GM19023 (cell line): ENCODE measurements around the gene MAN1C1.

ENCODE experiments used
- ATAC-seq: cut with Tn5 transposase; IDR thresholded peaks from one replicate; pipeline ENCODE4 v1.9.1; 2021; ENCODE audit warnings: mild to moderate bottlenecking, moderate library complexity; ENCODE audit not compliant: unreplicated experiment

The MAN1C1 gene

GRCh38 chr1:25676488-25676887 is 59.9 kb downstream of the MAN1C1 start:
- no peak for ATAC-seq

- no peak for ATAC-seq
These were observed 60.7 kb downstream of the MAN1C1 start for GRCh38 chr1:25677193-25677773.

- no peak for ATAC-seq
These were observed 62.6 kb downstream of the MAN1C1 start for GRCh38 chr1:25679171-25679570.

GRCh38 chr1:25680701-25681100 is 64.1 kb downstream of the MAN1C1 start:
- ATAC-seq, result no peak

GRCh38 chr1:25682059-25682601 is 65.5 kb downstream of the MAN1C1 start:
- ATAC-seq, result no peak

GRCh38 chr1:25683177-25683576 is 66.6 kb downstream of the MAN1C1 start:
- no peak for ATAC-seq

GRCh38 chr1:25683731-25684130 is 67.1 kb downstream of the MAN1C1 start:
- no peak for ATAC-seq

GRCh38 chr1:25684216-25684965 is 67.8 kb downstream of the MAN1C1 start:
- ATAC-seq, result no peak

- no peak for ATAC-seq
These were observed 68.7 kb downstream of the MAN1C1 start for GRCh38 chr1:25685211-25685750.

- ATAC-seq, result no peak
These were observed 69.5 kb downstream of the MAN1C1 start for GRCh38 chr1:25685938-25686665.

GRCh38 chr1:25687221-25688017 is 70.8 kb downstream of the MAN1C1 start:
- ATAC-seq, result no peak

- ATAC-seq, result no peak
These were observed 72.0 kb downstream of the MAN1C1 start for GRCh38 chr1:25688390-25689119.

GRCh38 chr1:25689686-25690381 is 73.2 kb downstream of the MAN1C1 start:
- ATAC-seq, result no peak

- no peak for ATAC-seq
These were observed 73.9 kb downstream of the MAN1C1 start for GRCh38 chr1:25690396-25690956.

- no peak for ATAC-seq
These were observed 74.6 kb downstream of the MAN1C1 start for GRCh38 chr1:25691211-25691610.

GRCh38 chr1:25692560-25692959 is 76.0 kb downstream of the MAN1C1 start:
- no peak for ATAC-seq

GRCh38 chr1:25694167-25695007 is 77.8 kb downstream of the MAN1C1 start:
- ATAC-seq, result no peak

- no peak for ATAC-seq
These were observed 78.6 kb downstream of the MAN1C1 start for GRCh38 chr1:25695090-25695770.
